HG03135 (cell line): ENCODE results near the gene IP6K2.

Experiments
- ATAC-seq: cut with Tn5 transposase; IDR thresholded peaks from one replicate; pipeline ENCODE4 v1.9.1; 2021; ENCODE audit warnings: mild to moderate bottlenecking, moderate library complexity; ENCODE audit not compliant: unreplicated experiment

IP6K2 gene

GRCh38 chr3:48644898-48645760, 71.9 kb downstream of the IP6K2 start:
- no peak for ATAC-seq

- no peak for ATAC-seq
Measured at GRCh38 chr3:48642605-48643004, 74.4 kb downstream of the IP6K2 start.

- no peak for ATAC-seq
Measured at GRCh38 chr3:48641396-48641795, 75.6 kb downstream of the IP6K2 start.

GRCh38 chr3:48639944-48640606, 76.9 kb downstream of the IP6K2 start:
- no peak for ATAC-seq
